HG03108 (cell line): ENCODE measurements around the gene ANKRD53.
"Not testable (repeated sequence)": the region's sequence is repeated elsewhere in the genome, so short reads cannot be mapped to it uniquely, and the experiment has no call there.

Experiments used
- ATAC-seq: cut with Tn5 transposase; IDR thresholded peaks from one replicate; pipeline ENCODE4 v1.9.1; 2021; ENCODE audit warnings: moderate library complexity; ENCODE audit not compliant: unreplicated experiment

ANKRD53 gene

GRCh38 chr2:71005271-71006202 is 27.1 kb downstream of the ANKRD53 start:
- ATAC-seq, result no peak

GRCh38 chr2:71006323-71006722 is 27.9 kb downstream of the ANKRD53 start:
- ATAC-seq, result no peak

GRCh38 chr2:71006955-71007799 is 28.7 kb downstream of the ANKRD53 start:
- ATAC-seq, result no peak

- no peak for ATAC-seq
Observed at GRCh38 chr2:71008342-71008741, 29.9 kb downstream of the ANKRD53 start.

- not testable (repeated sequence) for ATAC-seq
Observed at GRCh38 chr2:71011786-71012185, 33.4 kb downstream of the ANKRD53 start.

GRCh38 chr2:71018625-71019024 is 40.2 kb downstream of the ANKRD53 start:
- ATAC-seq, result no peak

- ATAC-seq, result not testable (repeated sequence)
Observed at GRCh38 chr2:71019989-71020388, 41.6 kb downstream of the ANKRD53 start.

GRCh38 chr2:71021394-71021793 is 43.0 kb downstream of the ANKRD53 start:
- not testable (repeated sequence) for ATAC-seq

GRCh38 chr2:71023553-71024243 is 45.3 kb downstream of the ANKRD53 start:
- ATAC-seq, result not testable (repeated sequence)
